Loucy (cell line): ENCODE measurements around the gene SLC29A1.

Experiments
- EZH2phosphoT487 ChIP-seq: fragments of 200-600 bp; IDR thresholded peaks from 2 replicates; pipeline ENCODE4 v1.6.1; 2018; ENCODE audit warnings: antibody characterized with exemption, mild to moderate bottlenecking, moderate library complexity, borderline replicate concordance
- TF ChIP-seq, protein P1 (sequence below): fragments of 200-600 bp; sonication (generic); conservative IDR thresholded peaks from 2 replicates; pipeline ENCODE4 v1.5.1; 2014; ENCODE audit warnings: mild to moderate bottlenecking, antibody characterized with exemption, low read length

GRCh38 chr6:44270526-44271405, 47.4 kb downstream of the SLC29A1 start:
- TF ChIP-seq, protein P1, sequence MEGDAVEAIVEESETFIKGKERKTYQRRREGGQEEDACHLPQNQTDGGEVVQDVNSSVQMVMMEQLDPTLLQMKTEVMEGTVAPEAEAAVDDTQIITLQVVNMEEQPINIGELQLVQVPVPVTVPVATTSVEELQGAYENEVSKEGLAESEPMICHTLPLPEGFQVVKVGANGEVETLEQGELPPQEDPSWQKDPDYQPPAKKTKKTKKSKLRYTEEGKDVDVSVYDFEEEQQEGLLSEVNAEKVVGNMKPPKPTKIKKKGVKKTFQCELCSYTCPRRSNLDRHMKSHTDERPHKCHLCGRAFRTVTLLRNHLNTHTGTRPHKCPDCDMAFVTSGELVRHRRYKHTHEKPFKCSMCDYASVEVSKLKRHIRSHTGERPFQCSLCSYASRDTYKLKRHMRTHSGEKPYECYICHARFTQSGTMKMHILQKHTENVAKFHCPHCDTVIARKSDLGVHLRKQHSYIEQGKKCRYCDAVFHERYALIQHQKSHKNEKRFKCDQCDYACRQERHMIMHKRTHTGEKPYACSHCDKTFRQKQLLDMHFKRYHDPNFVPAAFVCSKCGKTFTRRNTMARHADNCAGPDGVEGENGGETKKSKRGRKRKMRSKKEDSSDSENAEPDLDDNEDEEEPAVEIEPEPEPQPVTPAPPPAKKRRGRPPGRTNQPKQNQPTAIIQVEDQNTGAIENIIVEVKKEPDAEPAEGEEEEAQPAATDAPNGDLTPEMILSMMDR = no peak
- TF ChIP-seq EZH2phosphoT487 = no peak
